DND-41 (cell line): ENCODE data around the gene CACNB2.

Experiments
- ATAC-seq: fragments of 200-7000 bp; cut with Tn5 transposase; 3 replicates; pipeline ENCODE4 v1.9.1; 2021; ENCODE audit warnings: low read depth; ENCODE audit not compliant: insufficient read depth
- DNase-seq: peaks from one replicate; pipeline ENCODE4 v3.0.0-alpha.2; 2020
- H2AFZ ChIP-seq: 2 replicates; pipeline ENCODE4 v1.6.0; 2012; ENCODE audit warnings: low read depth, low read length
- H3K27ac ChIP-seq: 2 replicates; pipeline ENCODE4 v1.5.1; 2012; ENCODE audit warnings: low read length, inconsistent platforms
- H3K27me3 ChIP-seq: fragments of 200-600 bp; sonication (generic); 2 replicates; pipeline ENCODE4 v1.6.0; 2012; ENCODE audit warnings: low read length, mild to moderate bottlenecking, inconsistent platforms; ENCODE audit not compliant: insufficient read depth, poor library complexity
- H3K36me3 ChIP-seq: 2 replicates; pipeline ENCODE4 v1.5.1; 2012; ENCODE audit warnings: low read length, inconsistent platforms; ENCODE audit not compliant: insufficient read depth
- H3K4me1 ChIP-seq: 2 replicates; pipeline ENCODE4 v1.5.1; 2012; ENCODE audit warnings: mild to moderate bottlenecking, low read length; ENCODE audit not compliant: insufficient read depth
- H3K4me2 ChIP-seq: 2 replicates; pipeline ENCODE4 v1.6.0; 2012; ENCODE audit warnings: mild to moderate bottlenecking, moderate library complexity, low read length, inconsistent platforms; ENCODE audit not compliant: insufficient read depth
- H3K4me3 ChIP-seq, 2 experiments: fragments of 200-600 bp in 1 of 2; shearing (Covaris generic) in 1 of 2; 2 replicates each; pipeline ENCODE4 v1.5.1; 2012 to 2016; ENCODE audit warnings: inconsistent platforms in 2 of 2, low read length in 2 of 2, mild to moderate bottlenecking in 2 of 2, low read depth in 1 of 2, moderate library complexity in 1 of 2
- H3K79me2 ChIP-seq: 2 replicates; pipeline ENCODE4 v1.6.0; 2012; ENCODE audit warnings: low read length, inconsistent platforms; ENCODE audit not compliant: insufficient read depth
- H3K9ac ChIP-seq: 2 replicates; pipeline ENCODE4 v1.6.0; 2012; ENCODE audit warnings: low read depth, mild to moderate bottlenecking, inconsistent platforms, low read length, moderate library complexity
- H3K9me3 ChIP-seq: 2 replicates; pipeline ENCODE4 v1.5.1; 2012; ENCODE audit warnings: low read length, moderate library complexity, mild to moderate bottlenecking, inconsistent platforms; ENCODE audit not compliant: insufficient read depth, severe bottlenecking
- H4K20me1 ChIP-seq: 2 replicates; pipeline ENCODE4 v1.6.0; 2012; ENCODE audit warnings: low read length; ENCODE audit not compliant: insufficient read depth
- CTCF ChIP-seq: IDR thresholded peaks from 2 replicates; pipeline ENCODE4 v1.5.1; 2012; ENCODE audit warnings: borderline replicate concordance, low read length, moderate library complexity, mild to moderate bottlenecking; ENCODE audit not compliant: poor library complexity, severe bottlenecking; ENCODE audit errors: extremely low read depth
- EZH2 ChIP-seq: IDR thresholded peaks from 3 replicates; pipeline ENCODE4 v1.6.1; 2012; ENCODE audit warnings: borderline replicate concordance, low read depth, mild to moderate bottlenecking, moderate library complexity, low read length, inconsistent platforms; ENCODE audit not compliant: severe bottlenecking

The CACNB2 gene

GRCh38 chr10:18483516-18484186 is 343.4 kb downstream of the CACNB2 start:
- no peak for ATAC-seq
- H3K27ac ChIP-seq: no peak overlapping the region
- H3K79me2 ChIP-seq: no peaks in the 10 kb centered on the region
- no peak overlapping the region for H3K9ac ChIP-seq
- no peak overlapping the region for H3K4me2 ChIP-seq
- H4K20me1 ChIP-seq: no peaks in the 10 kb centered on the region
- H3K27me3 ChIP-seq: no peaks in the 10 kb centered on the region
- no peaks in the 10 kb centered on the region for H3K9me3 ChIP-seq
- no peak overlapping the region for H3K4me3 ChIP-seq
- H3K4me1 ChIP-seq: no peaks in the 10 kb centered on the region
- H3K36me3 ChIP-seq: no peaks in the 10 kb centered on the region
- no peak overlapping the region for H2AFZ ChIP-seq
- DNase-seq: no peak
- no peak for TF ChIP-seq EZH2
- no peak for TF ChIP-seq CTCF

- no peaks in the 10 kb centered on the region for H3K27me3 ChIP-seq
- H3K9ac ChIP-seq: no peak overlapping the region
- DNase-seq: no peak
- no peaks in the 10 kb centered on the region for H3K79me2 ChIP-seq
- no peaks in the 10 kb centered on the region for H3K4me1 ChIP-seq
- H3K4me3 ChIP-seq: no peak overlapping the region
- TF ChIP-seq EZH2: no peak
- TF ChIP-seq CTCF: no peak
- H3K36me3 ChIP-seq: no peaks in the 10 kb centered on the region
- no peaks in the 10 kb centered on the region for H4K20me1 ChIP-seq
- no peak overlapping the region for H3K27ac ChIP-seq
- no peak for ATAC-seq
- H2AFZ ChIP-seq: no peak overlapping the region
- no peaks in the 10 kb centered on the region for H3K9me3 ChIP-seq
- no peak overlapping the region for H3K4me2 ChIP-seq
Measured at GRCh38 chr10:18486438-18486837, 346.2 kb downstream of the CACNB2 start.

- no peaks in the 10 kb centered on the region for H3K27me3 ChIP-seq
- H3K36me3 ChIP-seq: no peaks in the 10 kb centered on the region
- H4K20me1 ChIP-seq: no peaks in the 10 kb centered on the region
- no peak overlapping the region for H3K4me3 ChIP-seq
- DNase-seq (no peak), ATAC-seq (no peak)
- no peaks in the 10 kb centered on the region for H3K79me2 ChIP-seq
- H3K9ac ChIP-seq: no peak overlapping the region
- H3K4me2 ChIP-seq: no peak overlapping the region
- no peaks in the 10 kb centered on the region for H3K9me3 ChIP-seq
- no peaks in the 10 kb centered on the region for H3K4me1 ChIP-seq
- H2AFZ ChIP-seq: no peak overlapping the region
- TF ChIP-seq EZH2 (no peak), CTCF (no peak)
- no peak overlapping the region for H3K27ac ChIP-seq
Measured at GRCh38 chr10:18490755-18491154, 350.5 kb downstream of the CACNB2 start.
